GM23338 (cell line): Measurements from ENCODE around the gene NELFCD. TPM values are rescaled to one million over a fixed set of nuclear protein-coding genes. Genes with fewer than 3 reads are reported as not detected.

ENCODE experiments used
- ATAC-seq: fragments of 200-7000 bp; cut with Tn5 transposase; 3 replicates; pipeline ENCODE4 v1.9.1; 2020
- DNase-seq: peaks from one replicate; pipeline ENCODE4 v3.0.0-alpha.2; 2015; ENCODE audit warnings: low spot score
- H2AFZ ChIP-seq: fragments of 200-600 bp; sonication (generic); 2 replicates; pipeline ENCODE4 v1.8.0; 2016; ENCODE audit warnings: antibody characterized with exemption, mild to moderate bottlenecking, moderate library complexity
- H3F3A ChIP-seq: fragments of 200-600 bp; sonication (generic); replicated peaks from 2 replicates; pipeline ENCODE4 v1.8.0; 2017; ENCODE audit warnings: antibody characterized with exemption, mixed run types, low read depth
- H3K27ac ChIP-seq: fragments of 200-600 bp; sonication (generic); 2 replicates; pipeline ENCODE4 v1.6.1; 2016; ENCODE audit warnings: low read depth
- H3K27me3 ChIP-seq: fragments of 200-600 bp; sonication (generic); 2 replicates; pipeline ENCODE4 v1.8.0; 2016; ENCODE audit warnings: mild to moderate bottlenecking, mixed run types, moderate library complexity; ENCODE audit not compliant: insufficient read depth
- H3K36me3 ChIP-seq: fragments of 200-600 bp; sonication (generic); 2 replicates; pipeline ENCODE4 v1.8.0; 2016; ENCODE audit warnings: mild to moderate bottlenecking; ENCODE audit not compliant: insufficient read depth
- H3K4me1 ChIP-seq: fragments of 200-600 bp; sonication (generic); 2 replicates; pipeline ENCODE4 v1.8.0; 2016; ENCODE audit warnings: mild to moderate bottlenecking, moderate library complexity; ENCODE audit not compliant: insufficient read depth
- H3K4me2 ChIP-seq: fragments of 200-600 bp; sonication (generic); 2 replicates; pipeline ENCODE4 v1.7.1; 2017; ENCODE audit warnings: mixed run types
- H3K4me3 ChIP-seq: fragments of 200-600 bp; sonication (generic); 2 replicates; pipeline ENCODE4 v1.6.1; 2016; ENCODE audit warnings: mixed run types
- H3K79me2 ChIP-seq: fragments of 200-600 bp; sonication (generic); replicated peaks from 2 replicates; pipeline ENCODE4 v1.8.0; 2017; ENCODE audit warnings: mild to moderate bottlenecking; ENCODE audit not compliant: insufficient read depth
- H3K9me2 ChIP-seq: fragments of 200-600 bp; sonication (generic); 2 replicates; pipeline ENCODE4 v1.8.0; 2017; ENCODE audit not compliant: insufficient read depth
- H4K20me1 ChIP-seq: fragments of 200-600 bp; sonication (generic); replicated peaks from 2 replicates; pipeline ENCODE4 v1.8.0; 2017; ENCODE audit warnings: mild to moderate bottlenecking; ENCODE audit not compliant: insufficient read depth
- H3K27ac Mint-ChIP-seq: 2 replicates; pipeline ENCODE4 v1.8.0; 2020; ENCODE audit warnings: inconsistent platforms, mild to moderate bottlenecking, moderate library complexity, mixed read lengths
- H3K27me3 Mint-ChIP-seq: 3 replicates; pipeline ENCODE4 v1.8.0; 2022; ENCODE audit warnings: low read depth, mild to moderate bottlenecking, moderate library complexity, mixed read lengths, inconsistent platforms; ENCODE audit not compliant: insufficient read depth, poor library complexity
- H3K36me3 Mint-ChIP-seq: 3 replicates; pipeline ENCODE4 v1.8.0; 2021; ENCODE audit warnings: low read depth, mild to moderate bottlenecking, inconsistent platforms, moderate library complexity, mixed read lengths
- H3K4me1 Mint-ChIP-seq: 3 replicates; pipeline ENCODE4 v1.8.0; 2020; ENCODE audit warnings: mild to moderate bottlenecking, inconsistent platforms, mixed read lengths
- H3K4me3 Mint-ChIP-seq: 3 replicates; pipeline ENCODE4 v1.8.0; 2021; ENCODE audit warnings: moderate library complexity, mild to moderate bottlenecking, inconsistent platforms, mixed read lengths
- H3K9me3 Mint-ChIP-seq: 3 replicates; pipeline ENCODE4 v1.8.0; 2020; ENCODE audit warnings: moderate library complexity, mild to moderate bottlenecking, inconsistent platforms, mixed read lengths
- CREB1 ChIP-seq: fragments of 250-450 bp; sonication (Bioruptor Pico); IDR thresholded peaks from 2 replicates; pipeline ENCODE4 v1.5.0; 2020; ENCODE audit warnings: low read depth, mild to moderate bottlenecking, moderate library complexity
- EZH2 ChIP-seq: fragments of 200-600 bp; sonication (generic); IDR thresholded peaks from one replicate; pipeline ENCODE4 v1.8.0; 2017; ENCODE audit warnings: antibody characterized with exemption, mild to moderate bottlenecking, low read depth; ENCODE audit not compliant: unreplicated experiment
- POLR2AphosphoS5 ChIP-seq: IDR thresholded peaks from 2 replicates; pipeline ENCODE4 v1.6.1; 2016; ENCODE audit warnings: antibody characterized with exemption, low read depth
- STAT1 ChIP-seq: IDR thresholded peaks from one replicate; pipeline ENCODE4 v1.6.1; 2016; ENCODE audit warnings: antibody characterized with exemption; ENCODE audit not compliant: unreplicated experiment
- ZNF114 ChIP-seq: fragments of 250-450 bp; sonication (Bioruptor Pico); IDR thresholded peaks from 2 replicates; pipeline ENCODE4 v1.5.0; 2020; ENCODE audit warnings: mild to moderate bottlenecking, moderate library complexity
- ZNF331 ChIP-seq: fragments of 250-450 bp; sonication (Bioruptor Pico); IDR thresholded peaks from 2 replicates; pipeline ENCODE4 v1.5.0; 2020; ENCODE audit warnings: low read depth, mild to moderate bottlenecking, moderate library complexity
- polyA plus RNA-seq: library from polyadenylated mRNA; unstranded; fragments of >200 nt; fragmentation: Nextera tagmentation; extraction: Ambion mirVana; gene quantifications from 2 replicates; pipeline ENCODE4 v1.2.1, GENCODE V29; 2016
- total RNA-seq: library from RNA; depleted of rRNA; stranded (reverse); fragments of >200 nt; shearing (Covaris generic); gene quantifications from 2 replicates; pipeline ENCODE4 v1.2.3, GENCODE V29; 2014
- TF ChIP-seq, protein P1 (sequence below): fragments of 250-450 bp; sonication (Bioruptor Pico); IDR thresholded peaks from 2 replicates; pipeline ENCODE4 v1.5.0; 2020; ENCODE audit warnings: mild to moderate bottlenecking, moderate library complexity
- TF ChIP-seq, protein P2 (sequence below), 2 experiments: fragments of 200-600 bp in 1 of 2; sonication (generic) in 1 of 2; conservative IDR thresholded peaks; 2 replicates each; pipeline versions ENCODE4 v1.5.1 to v1.6.1; 2016 to 2017; ENCODE audit warnings: antibody characterized with exemption in 2 of 2, low read depth in 2 of 2, mild to moderate bottlenecking in 2 of 2, moderate library complexity in 1 of 2

NELFCD gene
- total and polyA plus RNA-seq, 2 experiments from 2014 or later: 52.9 to 75.8 TPM

DNA sequence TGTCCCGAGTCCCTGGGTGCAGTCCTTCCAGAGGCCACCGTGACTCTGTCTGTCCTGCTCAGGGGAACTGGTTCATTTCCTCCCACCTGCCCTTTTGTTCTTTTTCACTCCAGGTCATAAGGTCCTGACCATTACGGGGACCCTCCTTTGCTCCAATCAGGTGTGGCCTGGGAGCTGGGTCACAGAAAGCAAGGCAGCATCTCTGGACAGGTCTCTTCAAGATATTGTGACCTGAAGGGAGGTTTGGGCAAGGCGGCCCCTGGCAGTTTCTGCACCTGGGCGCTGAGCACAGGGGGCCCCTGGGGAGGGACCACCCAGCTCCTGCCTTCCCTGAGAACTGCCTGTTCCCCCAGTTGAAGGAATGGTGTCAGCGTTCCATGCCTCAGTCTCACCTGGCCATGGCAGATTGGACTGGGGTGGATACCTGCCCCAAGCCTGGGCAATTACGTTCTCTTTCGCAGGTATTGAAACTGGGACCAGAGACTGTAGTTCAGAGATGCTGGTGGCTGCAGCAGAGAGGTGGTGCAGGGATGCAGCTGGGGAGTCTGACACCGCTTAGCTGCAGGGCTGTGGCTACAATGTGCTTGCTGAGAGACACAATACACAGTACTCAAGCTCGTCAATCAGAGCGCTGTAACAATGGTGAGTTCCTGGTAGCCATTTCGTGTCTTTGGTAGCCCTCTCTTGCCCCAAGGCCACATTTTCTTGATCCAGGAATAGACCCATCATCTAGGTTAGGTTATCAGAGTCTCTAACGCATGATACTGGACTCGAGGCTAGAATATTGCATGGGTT lies 15.6 kb upstream of the NELFCD start (continued):
- TF ChIP-seq, protein P1, sequence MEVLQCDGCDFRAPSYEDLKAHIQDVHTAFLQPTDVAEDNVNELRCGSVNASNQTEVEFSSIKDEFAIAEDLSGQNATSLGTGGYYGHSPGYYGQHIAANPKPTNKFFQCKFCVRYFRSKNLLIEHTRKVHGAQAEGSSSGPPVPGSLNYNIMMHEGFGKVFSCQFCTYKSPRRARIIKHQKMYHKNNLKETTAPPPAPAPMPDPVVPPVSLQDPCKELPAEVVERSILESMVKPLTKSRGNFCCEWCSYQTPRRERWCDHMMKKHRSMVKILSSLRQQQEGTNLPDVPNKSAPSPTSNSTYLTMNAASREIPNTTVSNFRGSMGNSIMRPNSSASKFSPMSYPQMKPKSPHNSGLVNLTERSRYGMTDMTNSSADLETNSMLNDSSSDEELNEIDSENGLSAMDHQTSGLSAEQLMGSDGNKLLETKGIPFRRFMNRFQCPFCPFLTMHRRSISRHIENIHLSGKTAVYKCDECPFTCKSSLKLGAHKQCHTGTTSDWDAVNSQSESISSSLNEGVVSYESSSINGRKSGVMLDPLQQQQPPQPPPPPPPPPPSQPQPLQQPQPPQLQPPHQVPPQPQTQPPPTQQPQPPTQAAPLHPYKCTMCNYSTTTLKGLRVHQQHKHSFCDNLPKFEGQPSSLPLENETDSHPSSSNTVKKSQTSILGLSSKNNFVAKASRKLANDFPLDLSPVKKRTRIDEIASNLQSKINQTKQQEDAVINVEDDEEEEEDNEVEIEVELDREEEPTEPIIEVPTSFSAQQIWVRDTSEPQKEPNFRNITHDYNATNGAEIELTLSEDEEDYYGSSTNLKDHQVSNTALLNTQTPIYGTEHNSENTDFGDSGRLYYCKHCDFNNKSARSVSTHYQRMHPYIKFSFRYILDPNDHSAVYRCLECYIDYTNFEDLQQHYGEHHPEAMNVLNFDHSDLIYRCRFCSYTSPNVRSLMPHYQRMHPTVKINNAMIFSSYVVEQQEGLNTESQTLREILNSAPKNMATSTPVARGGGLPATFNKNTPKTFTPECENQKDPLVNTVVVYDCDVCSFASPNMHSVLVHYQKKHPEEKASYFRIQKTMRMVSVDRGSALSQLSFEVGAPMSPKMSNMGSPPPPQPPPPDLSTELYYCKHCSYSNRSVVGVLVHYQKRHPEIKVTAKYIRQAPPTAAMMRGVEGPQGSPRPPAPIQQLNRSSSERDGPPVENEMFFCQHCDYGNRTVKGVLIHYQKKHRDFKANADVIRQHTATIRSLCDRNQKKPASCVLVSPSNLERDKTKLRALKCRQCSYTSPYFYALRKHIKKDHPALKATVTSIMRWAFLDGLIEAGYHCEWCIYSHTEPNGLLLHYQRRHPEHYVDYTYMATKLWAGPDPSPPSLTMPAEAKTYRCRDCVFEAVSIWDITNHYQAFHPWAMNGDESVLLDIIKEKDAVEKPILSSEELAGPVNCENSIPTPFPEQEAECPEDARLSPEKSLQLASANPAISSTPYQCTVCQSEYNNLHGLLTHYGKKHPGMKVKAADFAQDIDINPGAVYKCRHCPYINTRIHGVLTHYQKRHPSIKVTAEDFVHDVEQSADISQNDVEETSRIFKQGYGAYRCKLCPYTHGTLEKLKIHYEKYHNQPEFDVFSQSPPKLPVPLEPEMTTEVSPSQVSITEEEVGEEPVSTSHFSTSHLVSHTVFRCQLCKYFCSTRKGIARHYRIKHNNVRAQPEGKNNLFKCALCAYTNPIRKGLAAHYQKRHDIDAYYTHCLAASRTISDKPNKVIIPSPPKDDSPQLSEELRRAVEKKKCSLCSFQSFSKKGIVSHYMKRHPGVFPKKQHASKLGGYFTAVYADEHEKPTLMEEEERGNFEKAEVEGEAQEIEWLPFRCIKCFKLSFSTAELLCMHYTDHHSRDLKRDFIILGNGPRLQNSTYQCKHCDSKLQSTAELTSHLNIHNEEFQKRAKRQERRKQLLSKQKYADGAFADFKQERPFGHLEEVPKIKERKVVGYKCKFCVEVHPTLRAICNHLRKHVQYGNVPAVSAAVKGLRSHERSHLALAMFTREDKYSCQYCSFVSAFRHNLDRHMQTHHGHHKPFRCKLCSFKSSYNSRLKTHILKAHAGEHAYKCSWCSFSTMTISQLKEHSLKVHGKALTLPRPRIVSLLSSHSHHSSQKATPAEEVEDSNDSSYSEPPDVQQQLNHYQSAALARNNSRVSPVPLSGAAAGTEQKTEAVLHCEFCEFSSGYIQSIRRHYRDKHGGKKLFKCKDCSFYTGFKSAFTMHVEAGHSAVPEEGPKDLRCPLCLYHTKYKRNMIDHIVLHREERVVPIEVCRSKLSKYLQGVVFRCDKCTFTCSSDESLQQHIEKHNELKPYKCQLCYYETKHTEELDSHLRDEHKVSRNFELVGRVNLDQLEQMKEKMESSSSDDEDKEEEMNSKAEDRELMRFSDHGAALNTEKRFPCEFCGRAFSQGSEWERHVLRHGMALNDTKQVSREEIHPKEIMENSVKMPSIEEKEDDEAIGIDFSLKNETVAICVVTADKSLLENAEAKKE (CRISPR knock-in tag): no peak
- no peak for TF ChIP-seq STAT1
- TF ChIP-seq ZNF114 (CRISPR knock-in tag): no peak
- no peak for TF ChIP-seq ZNF331 (CRISPR knock-in tag)

DNA sequence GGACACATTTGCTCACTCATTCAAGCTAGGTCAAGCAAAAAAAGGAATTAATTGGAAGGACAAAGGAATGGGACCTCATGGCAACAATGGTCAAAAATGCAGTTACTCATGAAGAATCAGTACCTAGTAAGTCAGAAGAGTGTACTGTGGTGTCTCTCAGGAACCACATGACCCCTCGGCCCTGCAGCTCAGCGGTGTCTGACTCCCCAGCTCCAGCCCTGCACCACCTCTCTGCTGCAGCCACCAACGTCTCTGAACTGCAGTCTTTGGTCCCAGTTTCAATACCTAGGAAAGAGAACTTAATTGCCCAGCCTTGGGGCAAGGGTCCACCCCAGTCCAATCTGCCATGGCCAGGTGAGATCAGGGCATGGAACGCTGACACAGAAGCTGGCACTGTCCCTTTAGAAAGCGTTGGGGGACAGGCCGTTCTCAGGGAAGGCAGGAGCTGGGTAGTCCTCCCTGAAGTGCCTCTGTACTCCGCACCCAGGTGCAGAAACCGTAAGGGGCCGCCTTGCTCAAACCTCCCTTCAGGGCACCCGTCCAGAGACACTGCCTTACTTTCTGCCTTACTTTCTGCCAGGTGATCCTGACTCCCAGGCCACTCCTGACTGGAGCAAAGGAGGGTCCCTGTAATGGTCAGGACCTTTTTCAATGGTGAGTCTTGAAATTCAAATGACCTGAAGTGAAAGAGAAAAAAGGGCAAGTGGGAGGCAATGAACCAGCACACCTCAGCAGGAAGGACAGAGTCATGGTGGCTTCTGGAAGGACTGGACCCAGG lies 13.2 kb upstream of the NELFCD start:
- Histone ChIP-seq H3K79me2 (no peaks in the 10 kb centered on the region), H3K4me1 (no peaks in the 10 kb centered on the region), H2AFZ (peak overlapping the region; percentile 52), H3K27me3 (no peaks in the 10 kb centered on the region), H4K20me1 (no peaks in the 10 kb centered on the region), H3K4me3 (no peak overlapping the region), H3K27ac (no peak overlapping the region), H3F3A (no peaks in the 10 kb centered on the region), H3K9me2 (no peaks in the 10 kb centered on the region), H3K36me3 (no peaks in the 10 kb centered on the region), H3K4me2 (no peak overlapping the region)
- Mint-ChIP-seq H3K27me3 (peaks cover 12% of the 10 kb centered on the region), H3K4me3 (no peak overlapping the region), H3K9me3 (peaks cover 6% of the 10 kb centered on the region; the same call in 2 of the 3 replicates), H3K36me3 (no peaks in the 10 kb centered on the region), H3K4me1 (no peaks in the 10 kb centered on the region; the same call in 1 of the 3 replicates), H3K27ac (no peak overlapping the region)
- TF ChIP-seq, protein P2, sequence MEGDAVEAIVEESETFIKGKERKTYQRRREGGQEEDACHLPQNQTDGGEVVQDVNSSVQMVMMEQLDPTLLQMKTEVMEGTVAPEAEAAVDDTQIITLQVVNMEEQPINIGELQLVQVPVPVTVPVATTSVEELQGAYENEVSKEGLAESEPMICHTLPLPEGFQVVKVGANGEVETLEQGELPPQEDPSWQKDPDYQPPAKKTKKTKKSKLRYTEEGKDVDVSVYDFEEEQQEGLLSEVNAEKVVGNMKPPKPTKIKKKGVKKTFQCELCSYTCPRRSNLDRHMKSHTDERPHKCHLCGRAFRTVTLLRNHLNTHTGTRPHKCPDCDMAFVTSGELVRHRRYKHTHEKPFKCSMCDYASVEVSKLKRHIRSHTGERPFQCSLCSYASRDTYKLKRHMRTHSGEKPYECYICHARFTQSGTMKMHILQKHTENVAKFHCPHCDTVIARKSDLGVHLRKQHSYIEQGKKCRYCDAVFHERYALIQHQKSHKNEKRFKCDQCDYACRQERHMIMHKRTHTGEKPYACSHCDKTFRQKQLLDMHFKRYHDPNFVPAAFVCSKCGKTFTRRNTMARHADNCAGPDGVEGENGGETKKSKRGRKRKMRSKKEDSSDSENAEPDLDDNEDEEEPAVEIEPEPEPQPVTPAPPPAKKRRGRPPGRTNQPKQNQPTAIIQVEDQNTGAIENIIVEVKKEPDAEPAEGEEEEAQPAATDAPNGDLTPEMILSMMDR (conservative IDR thresholded peaks at IDR 0.05; ENCODE audit: low read depth in 2 of 2): no peak
- TF ChIP-seq CREB1 (CRISPR knock-in tag) (no peak), ZNF331 (CRISPR knock-in tag) (no peak), ZNF114 (CRISPR knock-in tag) (no peak), POLR2AphosphoS5 (no peak), EZH2 (no peak)
- DNase-seq (no peak), ATAC-seq (no peak)
